Measurements from ENCODE around the gene QPCTL. TPM values are rescaled to one million over a fixed set of nuclear protein-coding genes. Genes with fewer than 3 reads are reported as not detected.

QPCTL gene
- total and polyA plus RNA-seq, 2 of the 13 experiments (the other 11 are each of a cell fraction or from before 2014, with no cell fraction given) = 16.0 to 19.1 TPM

GRCh38 chr19:45717131-45717982 lies 24.9 kb downstream of the QPCTL start (continued):
- TF ChIP-seq ZNF609 (CRISPR knock-in tag; IDR thresholded peaks at IDR 0.05; ENCODE audit: borderline replicate concordance) (peak; percentile 72; the same call in 1 of the 2 replicates), ZNF329 (CRISPR knock-in tag; IDR thresholded peaks at IDR 0.05; ENCODE audit: low read depth) (0 out of 2 replicates have a peak, but pooled peaks have one; percentile 50), SRF (IDR thresholded peaks at IDR 0.05; ENCODE audit: low read depth, low read length) (peak; percentile 100), FOXP4 (CRISPR knock-in tag; IDR thresholded peaks at IDR 0.05) (peak; percentile 88), POLR2AphosphoS5 (IDR thresholded peaks at IDR 0.05; ENCODE audit: low read depth, low read length) (peak; percentile 45; the same call in 1 of the 2 replicates), HMGA1 (CRISPR knock-in tag; conservative IDR thresholded peaks at IDR 0.05) (no peak), ZBTB14 (CRISPR knock-in tag; IDR thresholded peaks at IDR 0.05) (0 out of 2 replicates have a peak, but pooled peaks have one; percentile 26), CREB3 (CRISPR knock-in tag; IDR thresholded peaks at IDR 0.05) (0 out of 2 replicates have a peak, but pooled peaks have one; percentile 44), TFE3 (CRISPR knock-in tag; IDR thresholded peaks at IDR 0.05) (peak; percentile 83), ZNF264 (CRISPR knock-in tag; IDR thresholded peaks at IDR 0.05) (peak; percentile 75; the same call in 1 of the 2 replicates), ZXDC (CRISPR knock-in tag; IDR thresholded peaks at IDR 0.05) (0 out of 2 replicates have a peak, but pooled peaks have one; percentile 58)
